Right lobe of liver (tissue), 4 donors: ENCODE measurements around the gene ISLR.

ENCODE experiments used
- POLR2A ChIP-seq: fragments of 450-650 bp; IDR thresholded peaks from one replicate; pipeline ENCODE4 v1.6.1; 2017; ENCODE audit warnings: antibody characterized with exemption, mild to moderate bottlenecking
- TF ChIP-seq, protein P1 (sequence below), 4 donors: fragments of 200-600 bp in 3 of 4; fragments of 450-650 bp in 1 of 4; IDR thresholded peaks; one replicate each; pipeline versions ENCODE4 v1.5.1 to v1.8.0; 2016 to 2022; ENCODE audit warnings: antibody characterized with exemption in 4 of 4, mild to moderate bottlenecking in 2 of 4
- donor health status: DM: no; HTN: no; CAD: no.
- donor health status: DM: no; HTN: no; CAD: no.
- donor health status: DM: no; HTN: yes; CAD: no.

DNA sequence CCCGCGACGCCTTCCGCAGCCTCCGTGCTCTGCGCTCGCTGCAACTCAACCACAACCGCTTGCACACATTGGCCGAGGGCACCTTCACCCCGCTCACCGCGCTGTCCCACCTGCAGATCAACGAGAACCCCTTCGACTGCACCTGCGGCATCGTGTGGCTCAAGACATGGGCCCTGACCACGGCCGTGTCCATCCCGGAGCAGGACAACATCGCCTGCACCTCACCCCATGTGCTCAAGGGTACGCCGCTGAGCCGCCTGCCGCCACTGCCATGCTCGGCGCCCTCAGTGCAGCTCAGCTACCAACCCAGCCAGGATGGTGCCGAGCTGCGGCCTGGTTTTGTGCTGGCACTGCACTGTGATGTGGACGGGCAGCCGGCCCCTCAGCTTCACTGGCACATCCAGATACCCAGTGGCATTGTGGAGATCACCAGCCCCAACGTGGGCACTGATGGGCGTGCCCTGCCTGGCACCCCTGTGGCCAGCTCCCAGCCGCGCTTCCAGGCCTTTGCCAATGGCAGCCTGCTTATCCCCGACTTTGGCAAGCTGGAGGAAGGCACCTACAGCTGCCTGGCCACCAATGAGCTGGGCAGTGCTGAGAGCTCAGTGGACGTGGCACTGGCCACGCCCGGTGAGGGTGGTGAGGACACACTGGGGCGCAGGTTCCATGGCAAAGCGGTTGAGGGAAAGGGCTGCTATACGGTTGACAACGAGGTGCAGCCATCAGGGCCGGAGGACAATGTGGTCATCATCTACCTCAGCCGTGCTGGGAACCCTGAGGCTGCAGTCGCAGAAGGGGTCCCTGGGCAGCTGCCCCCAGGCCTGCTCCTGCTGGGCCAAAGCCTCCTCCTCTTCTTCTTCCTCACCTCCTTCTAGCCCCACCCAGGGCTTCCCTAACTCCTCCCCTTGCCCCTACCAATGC is 2.0 kb downstream of the ISLR start:
- TF ChIP-seq, protein P1, sequence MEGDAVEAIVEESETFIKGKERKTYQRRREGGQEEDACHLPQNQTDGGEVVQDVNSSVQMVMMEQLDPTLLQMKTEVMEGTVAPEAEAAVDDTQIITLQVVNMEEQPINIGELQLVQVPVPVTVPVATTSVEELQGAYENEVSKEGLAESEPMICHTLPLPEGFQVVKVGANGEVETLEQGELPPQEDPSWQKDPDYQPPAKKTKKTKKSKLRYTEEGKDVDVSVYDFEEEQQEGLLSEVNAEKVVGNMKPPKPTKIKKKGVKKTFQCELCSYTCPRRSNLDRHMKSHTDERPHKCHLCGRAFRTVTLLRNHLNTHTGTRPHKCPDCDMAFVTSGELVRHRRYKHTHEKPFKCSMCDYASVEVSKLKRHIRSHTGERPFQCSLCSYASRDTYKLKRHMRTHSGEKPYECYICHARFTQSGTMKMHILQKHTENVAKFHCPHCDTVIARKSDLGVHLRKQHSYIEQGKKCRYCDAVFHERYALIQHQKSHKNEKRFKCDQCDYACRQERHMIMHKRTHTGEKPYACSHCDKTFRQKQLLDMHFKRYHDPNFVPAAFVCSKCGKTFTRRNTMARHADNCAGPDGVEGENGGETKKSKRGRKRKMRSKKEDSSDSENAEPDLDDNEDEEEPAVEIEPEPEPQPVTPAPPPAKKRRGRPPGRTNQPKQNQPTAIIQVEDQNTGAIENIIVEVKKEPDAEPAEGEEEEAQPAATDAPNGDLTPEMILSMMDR (IDR thresholded peaks at IDR 0.05) = no peak
- no peak for TF ChIP-seq POLR2A
